HepG2 (cell line): ENCODE measurements around the gene ZNF225. TPM values are rescaled to one million over a fixed set of nuclear protein-coding genes. Genes with fewer than 3 reads are reported as not detected.

Experiments used
- ATAC-seq: fragments of 200-7000 bp; cut with Tn5 transposase; 3 replicates; pipeline ENCODE4 v1.9.1; 2020; ENCODE audit warnings: mild to moderate bottlenecking, moderate library complexity
- BruUV-seq: library from RNA; stranded (reverse); fragments of 400-500 nt; replicated peaks from 2 replicates; lab custom pipeline; 2021; lab: Mats Ljungman, UMichigan
- CTCF ChIA-PET: fragments of 300-600 bp; formaldehyde crosslinking; extraction: SDS; loops from one replicate; lab custom pipeline; 2021; ENCODE audit warnings: low total read pairs, inconsistent platforms, low intra/inter-chr PET ratio; lab: Yijun Ruan, JAX
- POLR2A ChIA-PET: fragments of 350-600 bp; sonication (Branson Sonifier 250); formaldehyde crosslinking; loops from one replicate; lab custom pipeline; 2020; ENCODE audit warnings: antibody characterized with exemption, inconsistent platforms; lab: Yijun Ruan, JAX
- DNase-seq: peaks from one replicate; pipeline ENCODE4 v3.0.0-alpha.2; 2015; ENCODE audit warnings: low spot score
- FAIRE-seq: peaks from 3 replicates; lab custom pipeline; 2011; peaks lifted over from hg19 to GRCh38; lab: Jason Lieb, UNC
- H2AFZ ChIP-seq: one replicate; pipeline ENCODE4 v1.6.1; 2011; ENCODE audit warnings: low read length, inconsistent platforms
- H3K27ac ChIP-seq: fragments of 300-600 bp; 3 replicates; pipeline ENCODE4 v1.8.0; 2011; ENCODE audit warnings: mixed run types, mild to moderate bottlenecking, mixed read lengths, low read length, inconsistent platforms; ENCODE audit not compliant: insufficient read depth; ENCODE audit errors: extremely low read length
- H3K27me3 ChIP-seq, 2 experiments: fragments of 200-600 bp in 1 of 2; 2 replicates in 1 of 2; 3 replicates in 1 of 2; pipeline versions ENCODE4 v1.6.0 to v1.8.0; 2011; ENCODE audit warnings: low read length in 2 of 2, mild to moderate bottlenecking in 2 of 2, moderate library complexity in 2 of 2, inconsistent platforms in 1 of 2; ENCODE audit not compliant: insufficient read depth in 2 of 2, control insufficient read depth in 1 of 2
- H3K36me3 ChIP-seq, 2 experiments: fragments of 200-600 bp in 1 of 2; replicated peaks in 1 of 2; 2 replicates in 1 of 2; 3 replicates in 1 of 2; pipeline versions ENCODE4 v1.5.1 to v1.8.0; 2011; ENCODE audit warnings: low read length in 2 of 2, inconsistent platforms in 1 of 2; ENCODE audit not compliant: insufficient read depth in 2 of 2, control insufficient read depth in 1 of 2
- H3K4me1 ChIP-seq: 2 replicates; pipeline ENCODE4 v1.5.1; 2012; ENCODE audit warnings: low read length, inconsistent platforms; ENCODE audit not compliant: insufficient read depth
- H3K4me2 ChIP-seq: 2 replicates; pipeline ENCODE4 v1.6.0; 2011; ENCODE audit warnings: low read depth, low read length, inconsistent platforms
- H3K4me3 ChIP-seq, 3 experiments: fragments of 200-600 bp in 1 of 3; sonication (generic), shearing (Covaris generic) in 1 of 3; replicated peaks in 1 of 3; 2 replicates each; pipeline ENCODE4 v1.5.1; 2011 to 2016; ENCODE audit warnings: low read length in 3 of 3, inconsistent platforms in 2 of 3, low read depth in 2 of 3, mild to moderate bottlenecking in 2 of 3, control low read depth in 1 of 3, mixed read lengths in 1 of 3; ENCODE audit not compliant: insufficient read depth in 1 of 3
- H3K79me2 ChIP-seq: one replicate; pipeline ENCODE4 v1.6.1; 2011; ENCODE audit warnings: low read length, inconsistent platforms; ENCODE audit not compliant: insufficient read depth
- H3K9ac ChIP-seq: 2 replicates; pipeline ENCODE4 v1.6.0; 2011; ENCODE audit warnings: mild to moderate bottlenecking, low read depth, low read length, inconsistent platforms; ENCODE audit not compliant: insufficient read depth
- H3K9me3 ChIP-seq: 2 replicates; pipeline ENCODE4 v1.5.1; 2012; ENCODE audit warnings: mild to moderate bottlenecking, low read length
- H4K20me1 ChIP-seq: 2 replicates; pipeline ENCODE4 v1.6.0; 2011; ENCODE audit warnings: inconsistent platforms, mild to moderate bottlenecking, low read length, moderate library complexity; ENCODE audit not compliant: insufficient read depth
- ARNT2 ChIP-seq: sonication (generic); formaldehyde crosslinking; IDR thresholded peaks from 2 replicates; pipeline ENCODE4 v1.8.0; 2022; ENCODE audit warnings: mild to moderate bottlenecking, low read depth, missing genetic modification reagents, moderate library complexity
- CEBPG ChIP-seq: IDR thresholded peaks from 2 replicates; pipeline ENCODE4 v1.6.1; 2016
- MBNL3 ChIP-seq: fragments of 250-450 bp; sonication (Bioruptor Pico); conservative IDR thresholded peaks from 2 replicates; pipeline ENCODE4 v1.8.0; 2022; ENCODE audit warnings: mild to moderate bottlenecking, inconsistent platforms
- TBX3 ChIP-seq: fragments of 450-650 bp; IDR thresholded peaks from 2 replicates; pipeline ENCODE4 v1.6.1; 2017; ENCODE audit warnings: antibody characterized with exemption, mild to moderate bottlenecking, inconsistent platforms, borderline replicate concordance
- TEAD2 ChIP-seq: sonication (generic); formaldehyde crosslinking; IDR thresholded peaks from 2 replicates; pipeline ENCODE4 v1.9.0; 2021; ENCODE audit warnings: missing genetic modification reagents
- TOE1 ChIP-seq: sonication (generic); formaldehyde crosslinking; IDR thresholded peaks from 2 replicates; pipeline ENCODE4 v1.4.0; 2020; ENCODE audit warnings: mild to moderate bottlenecking, missing genetic modification reagents
- TSC22D2 ChIP-seq: sonication (generic); formaldehyde crosslinking; IDR thresholded peaks from 2 replicates; pipeline ENCODE4 v1.5.1; 2020; ENCODE audit warnings: missing genetic modification reagents, mild to moderate bottlenecking, borderline replicate concordance
- ZFY ChIP-seq: sonication (generic); formaldehyde crosslinking; IDR thresholded peaks from 2 replicates; pipeline ENCODE4 v1.4.0; 2020; ENCODE audit warnings: missing genetic modification reagents
- ZNF337 ChIP-seq: sonication (generic); formaldehyde crosslinking; IDR thresholded peaks from 2 replicates; pipeline ENCODE4 v1.5.1; 2020; ENCODE audit warnings: missing genetic modification reagents, low read depth, mild to moderate bottlenecking, borderline replicate concordance
- ZNF549 ChIP-seq: sonication (generic); formaldehyde crosslinking; IDR thresholded peaks from 2 replicates; pipeline ENCODE4 v1.5.0; 2020; ENCODE audit warnings: missing genetic modification reagents
- ZNF670 ChIP-seq: sonication (generic); formaldehyde crosslinking; IDR thresholded peaks from 2 replicates; pipeline ENCODE4 v1.8.0; 2022; ENCODE audit warnings: mild to moderate bottlenecking, missing genetic modification reagents, borderline replicate concordance
- ZSCAN21 ChIP-seq: sonication (generic); formaldehyde crosslinking; IDR thresholded peaks from 2 replicates; pipeline ENCODE4 v1.8.0; 2022; ENCODE audit warnings: mild to moderate bottlenecking, missing genetic modification reagents, moderate library complexity, borderline replicate concordance
- WGBS: methylation state at CpG from one replicate; pipeline ENCODE4 v1.1.6; 2017; ENCODE audit warnings: low lambda C conversion rate; 5-methylcytosine and 5-hydroxymethylcytosine counted together
- in situ Hi-C: cut with HindIII; loops from 2 replicates; pipeline ENCODE4 v1.10.0; 2017; ENCODE audit warnings: low pct_unique_long_range_greater_than_20kb; ENCODE audit not compliant: extremely low pct_ligation_motif_present
- intact Hi-C: fragments of 100-400 bp; cut with micrococcal nuclease; formaldehyde crosslinking; loops from one replicate; pipeline ENCODE4 v1.10.0; 2022; ENCODE audit not compliant: unreplicated experiment
- polyA plus RNA-seq, 8 experiments: library from polyadenylated mRNA; depleted of rRNA in 3 of 8; stranded (reverse) in 7 of 8; unstranded in 1 of 8; fragments of >200 nt; fragmentation: Illumina TruSeq in 4 of 8; extraction: Trizol in 4 of 8; gene quantifications; 2 replicates each; pipeline versions ENCODE4 v1.2.1 to v1.2.3, GENCODE V29; 2011 to 2016; ENCODE audit warnings: low read depth in 4 of 8, missing spikeins in 1 of 8, mixed read lengths in 1 of 8; ENCODE audit not compliant: insufficient read depth in 1 of 8
- small RNA-seq, 3 experiments: library from RNA; depleted of rRNA; stranded (forward); fragments of <200 nt; gene quantifications; one replicate each; pipeline ENCODE3, GENCODE V24; 2012; ENCODE audit warnings: low read depth in 2 of 3, low replicate concordance in 1 of 3; ENCODE audit not compliant: insufficient read length in 3 of 3, insufficient read depth in 2 of 3
- total RNA-seq, 5 experiments: library from RNA; depleted of rRNA; stranded (reverse); fragments of >200 nt; fragmentation: Illumina TruSeq; extraction: Trizol; gene quantifications; 2 replicates each; pipeline ENCODE4 v1.2.3, GENCODE V29; 2016; ENCODE audit warnings: low read depth in 1 of 5

The ZNF225 gene
- total and polyA plus RNA-seq, 2 of the 13 experiments (the other 11 are each of a cell fraction or from before 2014, with no cell fraction given) = 0.87 to 3.3 TPM

- TF ChIP-seq ZNF670 (CRISPR knock-in tag) = no peak
- no peak for TF ChIP-seq TBX3
- no peak for TF ChIP-seq MBNL3 (CRISPR knock-in tag)
- TF ChIP-seq ZNF549 = no peak
- no peak for TF ChIP-seq ZNF337 (CRISPR knock-in tag)
- no peak for TF ChIP-seq TEAD2
- no peak for TF ChIP-seq ZSCAN21 (CRISPR knock-in tag)
These were observed 67.8 kb downstream of the ZNF225 start (continued) for GRCh38 chr19:44180968-44181367.

GRCh38 chr19:44182145-44182544, 68.9 kb downstream of the ZNF225 start:
- no peak overlapping the region for H2AFZ ChIP-seq
- no peak for TF ChIP-seq ARNT2 (CRISPR knock-in tag)
- no peak for TF ChIP-seq CEBPG (CRISPR knock-in tag)
- no peak for TF ChIP-seq TSC22D2 (CRISPR knock-in tag)
- no peak for TF ChIP-seq ZFY (CRISPR knock-in tag)
- TF ChIP-seq ZNF670 (CRISPR knock-in tag) = no peak
- no peak for TF ChIP-seq TOE1 (CRISPR knock-in tag)
- H3K4me3 ChIP-seq = no peak overlapping the region
- peaks cover 0 to 2% of the 10 kb centered on the region in 2 experiments; a peak in 1 of 5 replicates for H3K36me3 ChIP-seq
- H3K27ac ChIP-seq = no peak overlapping the region
- intact Hi-C loops = no loop called here
- FAIRE-seq = no peak
- in situ Hi-C loops = no loop called here
- no peak for ATAC-seq
- DNase-seq = no peak
- no peak overlapping the region for H3K9ac ChIP-seq
- H3K4me2 ChIP-seq = no peak overlapping the region
- ChIA-PET POLR2A (no interaction called here), CTCF (no interaction called here)
- 85% methylated on average over 10 of the region's 10 CpGs for WGBS
- no peaks in the 10 kb centered on the region for H4K20me1 ChIP-seq
- H3K79me2 ChIP-seq = no peaks in the 10 kb centered on the region
- peaks cover 22% of the 10 kb centered on the region; the same call in 1 of the 2 replicates for H3K9me3 ChIP-seq
- no peaks in the 10 kb centered on the region for H3K4me1 ChIP-seq
- BruUV-seq = no TSS peak
- H3K27me3 ChIP-seq = no peaks in the 10 kb centered on the region

Small RNA genes lying within 50 kb of the gene (small RNA-seq; reads per million reads assigned to genes)
- gene RNU6-902P = 0 reads per million in 3 experiments

Other genes starting within 250 kb of the ZNF225 start
- 1.2 and 2.6 TPM in 2 replicates for gene ZNF404, start 229.4 kb upstream of the ZNF225 start, total RNA-seq (2016; rRNA removed; fragmentation: Illumina TruSeq; extraction: Trizol)
- gene ZNF404, start 229.4 kb upstream of the ZNF225 start, polyA plus RNA-seq (2011; rRNA removed) = 0.61 and 1.0 TPM in 2 replicates
- gene ZNF45, start 178.1 kb upstream of the ZNF225 start, total RNA-seq (2016; rRNA removed; fragmentation: Illumina TruSeq; extraction: Trizol) = 11.3 and 13.0 TPM in 2 replicates
- gene ZNF45, start 178.1 kb upstream of the ZNF225 start, polyA plus RNA-seq (2011; rRNA removed) = 2.4 and 2.8 TPM in 2 replicates
- gene ZNF221, start 162.2 kb upstream of the ZNF225 start, total RNA-seq (2016; rRNA removed; fragmentation: Illumina TruSeq; extraction: Trizol) = 3.4 and 4.5 TPM in 2 replicates
- 0.40 and 0.48 TPM in 2 replicates for gene ZNF221, start 162.2 kb upstream of the ZNF225 start, polyA plus RNA-seq (2011; rRNA removed)
- 2.8 and 3.6 TPM in 2 replicates for gene ZNF155, start 129.2 kb upstream of the ZNF225 start, total RNA-seq (2016; rRNA removed; fragmentation: Illumina TruSeq; extraction: Trizol)
- gene ZNF155, start 129.2 kb upstream of the ZNF225 start, polyA plus RNA-seq (2011; rRNA removed) = 2.3 and 2.5 TPM in 2 replicates
- gene ZNF230, start 110.4 kb upstream of the ZNF225 start, total RNA-seq (2016; rRNA removed; fragmentation: Illumina TruSeq; extraction: Trizol) = 5.5 and 6.0 TPM in 2 replicates
- gene ZNF230, start 110.4 kb upstream of the ZNF225 start, polyA plus RNA-seq (2011; rRNA removed) = 2.4 TPM in 2 replicates
- gene ZNF222, start 88.0 kb upstream of the ZNF225 start, total RNA-seq (2016; rRNA removed; fragmentation: Illumina TruSeq; extraction: Trizol) = 6.1 and 6.2 TPM in 2 replicates
- gene ZNF222, start 88.0 kb upstream of the ZNF225 start, polyA plus RNA-seq (2011; rRNA removed) = 2.2 TPM in 2 replicates
- 4.8 and 5.6 TPM in 2 replicates for gene ZNF223, start 61.4 kb upstream of the ZNF225 start, total RNA-seq (2016; rRNA removed; fragmentation: Illumina TruSeq; extraction: Trizol)
- gene ZNF223, start 61.4 kb upstream of the ZNF225 start, polyA plus RNA-seq (2011; rRNA removed) = 2.0 and 2.2 TPM in 2 replicates
- 2.3 and 3.2 TPM in 2 replicates for gene ZNF284, start 41.2 kb upstream of the ZNF225 start, total RNA-seq (2016; rRNA removed; fragmentation: Illumina TruSeq; extraction: Trizol)
- gene ZNF284, start 41.2 kb upstream of the ZNF225 start, polyA plus RNA-seq (2011; rRNA removed) = 1.2 and 1.7 TPM in 2 replicates
- gene ZNF224, start 19.0 kb upstream of the ZNF225 start, total RNA-seq (2016; rRNA removed; fragmentation: Illumina TruSeq; extraction: Trizol) = 14.0 and 16.1 TPM in 2 replicates
- gene ZNF224, start 19.0 kb upstream of the ZNF225 start, polyA plus RNA-seq (2011; rRNA removed) = 13.0 TPM in 2 replicates
- 11.2 and 11.7 TPM in 2 replicates for gene ZNF234, start 28.2 kb downstream of the ZNF225 start, total RNA-seq (2016; rRNA removed; fragmentation: Illumina TruSeq; extraction: Trizol)
- gene ZNF234, start 28.2 kb downstream of the ZNF225 start, polyA plus RNA-seq (2011; rRNA removed) = 3.5 and 4.2 TPM in 2 replicates
- gene ZNF226, start 51.7 kb downstream of the ZNF225 start, total RNA-seq (2016; rRNA removed; fragmentation: Illumina TruSeq; extraction: Trizol) = 16.0 and 19.2 TPM in 2 replicates
- 8.3 and 12.1 TPM in 2 replicates for gene ZNF226, start 51.7 kb downstream of the ZNF225 start, polyA plus RNA-seq (2011; rRNA removed)
- gene ZNF227, start 99.1 kb downstream of the ZNF225 start, total RNA-seq (2016; rRNA removed; fragmentation: Illumina TruSeq; extraction: Trizol) = 16.8 and 23.2 TPM in 2 replicates
- gene ZNF227, start 99.1 kb downstream of the ZNF225 start, polyA plus RNA-seq (2011; rRNA removed) = 3.1 and 4.7 TPM in 2 replicates
- gene ZNF233, start 146.5 kb downstream of the ZNF225 start, total RNA-seq (2016; rRNA removed; fragmentation: Illumina TruSeq; extraction: Trizol) = 2.0 and 2.1 TPM in 2 replicates
- 0.49 and 0.93 TPM in 2 replicates for gene ZNF233, start 146.5 kb downstream of the ZNF225 start, polyA plus RNA-seq (2011; rRNA removed)
- 5.5 and 5.9 TPM in 2 replicates for gene ZNF235, start 191.6 kb downstream of the ZNF225 start, total RNA-seq (2016; rRNA removed; fragmentation: Illumina TruSeq; extraction: Trizol)
- gene ZNF235, start 191.6 kb downstream of the ZNF225 start, polyA plus RNA-seq (2011; rRNA removed) = 4.3 and 4.8 TPM in 2 replicates
- 3.6 and 5.4 TPM in 2 replicates for gene ZNF112, start 243.3 kb downstream of the ZNF225 start, total RNA-seq (2016; rRNA removed; fragmentation: Illumina TruSeq; extraction: Trizol)
- 1.8 and 2.1 TPM in 2 replicates for gene ZNF112, start 243.3 kb downstream of the ZNF225 start, polyA plus RNA-seq (2011; rRNA removed)